HG02798 (cell line): ENCODE results near the gene R3HDM2.
"Not testable (repeated sequence)": the region's sequence is repeated elsewhere in the genome, so short reads cannot be mapped to it uniquely, and the experiment has no call there.

Experiments used
- ATAC-seq: cut with Tn5 transposase; IDR thresholded peaks from one replicate; pipeline ENCODE4 v1.9.1; 2021; ENCODE audit warnings: mild to moderate bottlenecking; ENCODE audit not compliant: unreplicated experiment, poor library complexity

The R3HDM2 gene

DNA sequence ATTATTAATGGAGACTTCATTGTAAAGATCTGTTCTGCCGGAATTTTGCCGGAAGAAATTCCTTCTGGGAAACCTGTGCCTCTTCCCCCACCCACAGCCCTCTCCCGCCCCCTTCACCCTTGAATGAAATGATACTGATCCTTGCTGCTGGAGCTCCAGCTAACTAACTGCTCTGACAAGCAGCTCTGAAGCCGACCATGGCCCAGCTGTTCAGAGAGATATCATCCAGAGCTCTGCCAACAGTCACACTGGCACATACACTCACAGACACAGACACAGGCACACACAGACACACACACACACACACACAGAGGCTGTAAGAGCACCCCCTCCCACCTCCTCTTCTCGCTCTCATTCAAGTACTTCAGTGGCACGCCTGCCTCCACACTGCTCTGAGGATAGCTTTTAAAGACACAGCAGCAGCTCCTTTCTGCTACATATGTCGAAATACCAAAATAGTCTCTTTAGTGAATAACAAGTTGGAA, 88.6 kb downstream of the R3HDM2 start:
- ATAC-seq = no peak

DNA sequence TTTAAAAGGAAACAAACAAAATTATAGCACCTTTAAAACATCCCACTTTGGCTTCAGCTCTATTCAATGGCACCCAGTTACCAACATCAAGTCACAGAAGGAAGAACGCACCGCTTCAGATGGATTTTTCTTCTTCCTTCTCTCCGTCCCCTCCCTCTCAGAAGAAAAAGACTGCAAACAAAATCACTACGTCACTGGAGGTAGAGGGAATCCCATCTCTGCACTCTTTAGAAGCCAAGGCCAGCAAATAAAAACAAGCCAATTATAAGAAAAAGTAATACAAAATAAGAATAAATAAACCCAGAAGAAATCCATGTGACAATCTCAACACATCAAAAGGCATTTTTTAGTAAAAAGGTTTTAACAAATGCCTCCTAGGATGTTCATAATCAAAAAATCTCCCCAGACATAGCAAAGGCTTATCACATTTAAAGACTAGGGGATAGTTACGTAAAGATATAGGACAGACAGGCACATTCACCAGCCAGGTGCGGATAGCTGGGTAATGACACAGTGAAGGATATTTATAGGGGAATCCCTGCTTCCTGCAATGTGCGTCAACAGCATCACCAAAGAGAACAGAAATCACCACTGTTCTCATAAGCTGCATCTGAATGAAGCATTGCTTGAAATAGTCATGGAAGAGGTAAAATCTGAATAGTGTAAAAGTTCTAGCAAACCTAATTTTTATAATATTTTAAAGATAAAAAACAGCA, 89.4 kb downstream of the R3HDM2 start:
- no peak for ATAC-seq

DNA sequence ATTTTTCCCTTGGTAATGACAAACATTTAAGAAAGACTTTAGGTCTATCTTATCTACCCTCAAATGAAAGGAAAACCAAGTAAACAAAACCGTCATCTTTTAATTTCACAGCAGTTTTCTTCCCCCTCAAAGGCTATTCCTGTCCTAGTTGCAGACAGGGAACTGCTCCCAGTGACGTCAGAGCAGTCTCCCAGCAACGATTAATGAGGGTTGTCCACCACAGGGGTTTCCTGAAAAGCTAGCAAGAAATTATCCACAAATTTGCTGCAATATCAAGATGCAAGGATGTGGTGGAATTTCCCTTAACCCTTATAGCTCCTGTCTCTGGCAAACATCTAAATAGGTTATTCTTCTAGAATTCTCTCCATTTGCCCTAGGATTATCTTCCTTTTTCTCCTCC, 90.7 kb downstream of the R3HDM2 start:
- ATAC-seq = no peak

DNA sequence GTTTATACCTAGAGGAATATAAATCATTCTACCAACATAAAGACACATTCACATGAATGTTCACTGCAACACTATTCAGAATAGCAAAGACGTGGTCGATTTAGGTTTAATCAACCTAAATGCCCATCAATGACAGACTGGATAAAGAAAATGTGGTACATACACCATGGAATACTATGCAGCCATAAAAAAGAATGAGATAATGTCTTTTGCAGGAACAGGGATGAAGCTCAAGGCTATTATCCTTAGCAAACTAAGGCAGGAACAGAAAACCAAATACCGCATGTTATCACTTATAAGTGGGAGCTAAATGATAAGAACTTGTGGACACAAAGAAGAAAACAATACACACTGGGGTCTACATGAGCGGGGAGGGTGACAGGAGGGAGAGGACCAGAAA, 94.5 kb downstream of the R3HDM2 start:
- ATAC-seq = not testable (repeated sequence)

- no peak for ATAC-seq
Observed at GRCh38 chr12:57334219-57334618, 96.6 kb downstream of the R3HDM2 start.

- ATAC-seq = no peak
Observed at GRCh38 chr12:57332646-57333312, 98.1 kb downstream of the R3HDM2 start.

- ATAC-seq = no peak
Observed at GRCh38 chr12:57330992-57331391, 99.9 kb downstream of the R3HDM2 start.

GRCh38 chr12:57329219-57329618, 101.6 kb downstream of the R3HDM2 start:
- ATAC-seq = no peak

DNA sequence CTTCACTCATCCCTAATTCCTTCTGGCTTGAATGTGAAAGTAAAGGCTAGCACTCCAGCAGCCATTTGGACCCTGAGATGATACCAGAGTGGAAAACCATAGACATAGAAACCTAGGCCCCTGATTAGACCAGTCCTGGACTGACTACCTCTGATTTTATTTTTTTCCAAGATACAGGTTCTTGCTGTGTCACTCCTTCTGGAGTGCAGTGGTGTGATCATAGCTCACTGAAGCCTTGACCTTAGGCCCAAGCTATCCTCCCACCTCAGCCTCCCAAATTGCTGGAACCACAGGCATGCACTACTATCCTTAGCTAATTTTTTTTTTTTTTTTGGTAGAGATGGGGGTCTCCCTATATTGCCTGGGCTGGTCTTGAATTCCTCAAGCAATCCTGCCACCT, 105.4 kb downstream of the R3HDM2 start:
- no peak for ATAC-seq

- no peak for ATAC-seq
Observed at GRCh38 chr12:57323416-57323815, 107.4 kb downstream of the R3HDM2 start.

GRCh38 chr12:57320639-57321038, 110.2 kb downstream of the R3HDM2 start:
- ATAC-seq = no peak

GRCh38 chr12:57319678-57320469, 111.0 kb downstream of the R3HDM2 start:
- ATAC-seq = no peak

DNA sequence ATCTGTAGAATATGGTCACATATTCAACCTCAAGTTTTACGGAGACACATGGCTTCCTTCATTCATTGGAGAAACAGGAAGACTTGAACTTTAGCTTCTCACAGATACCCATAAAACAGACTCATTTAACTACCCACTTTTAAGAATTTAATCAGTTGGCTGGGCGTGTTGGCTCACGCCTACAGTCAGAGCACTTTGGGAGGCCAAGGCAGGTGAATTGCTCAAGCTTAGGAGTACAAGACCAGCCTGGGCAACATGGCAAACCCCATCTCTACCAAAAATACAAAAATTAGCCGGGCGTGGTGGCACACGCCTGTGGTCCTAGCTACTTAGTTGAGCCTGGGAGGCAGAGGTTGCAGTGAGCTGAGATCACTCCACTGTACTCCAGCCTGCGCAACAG, 115.2 kb downstream of the R3HDM2 start:
- ATAC-seq = no peak

DNA sequence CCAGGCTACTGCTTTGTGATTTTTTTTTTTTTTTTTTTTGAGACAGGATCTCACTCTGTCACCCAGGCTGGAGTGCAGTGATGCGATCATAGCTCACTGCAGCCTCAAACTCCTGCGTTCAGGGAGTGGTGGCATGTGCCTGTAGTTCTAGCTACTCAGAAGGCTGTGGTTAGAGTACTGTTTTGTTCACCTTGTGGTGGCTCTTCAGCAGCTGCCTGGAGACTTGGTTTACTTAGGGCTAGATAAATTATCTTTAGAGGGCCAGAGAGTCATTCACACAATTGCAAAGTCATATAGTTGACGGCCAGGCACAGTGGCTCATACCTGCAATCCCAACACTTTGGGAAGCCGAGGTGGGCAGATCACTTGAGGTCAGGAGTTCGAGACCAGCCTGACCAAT, 118.6 kb downstream of the R3HDM2 start:
- ATAC-seq = not testable (repeated sequence)

- ATAC-seq = no peak
Observed at GRCh38 chr12:57309420-57309819, 121.4 kb downstream of the R3HDM2 start.

DNA sequence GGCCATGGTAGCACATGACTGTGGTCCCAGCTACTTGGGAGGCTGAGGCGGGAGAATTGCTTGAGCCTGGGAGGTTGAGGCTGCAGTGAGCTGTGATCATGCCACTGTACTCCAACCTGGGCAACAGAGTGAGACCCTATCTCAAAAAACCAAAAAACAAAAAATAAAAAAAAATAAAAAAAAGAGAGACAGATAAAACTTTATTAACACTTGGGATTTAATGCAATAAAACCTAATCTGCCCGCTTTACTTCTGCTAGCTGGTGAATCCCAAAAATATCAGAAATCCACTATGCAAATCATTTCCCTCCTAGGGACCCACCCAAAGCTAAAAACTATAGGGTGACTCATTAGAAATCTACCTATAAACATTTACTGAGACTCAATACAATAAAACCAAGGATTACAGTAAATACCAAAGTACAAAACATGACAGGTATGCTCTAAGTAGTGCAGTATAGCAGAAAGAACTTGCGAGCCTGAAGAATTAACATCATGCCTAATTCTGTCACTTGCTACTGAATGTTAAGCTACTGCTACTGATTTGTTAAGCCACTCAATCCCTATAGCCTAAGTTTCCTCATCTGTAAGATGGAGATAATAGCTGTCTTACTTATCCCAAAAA, 129.8 kb downstream of the R3HDM2 start:
- no peak for ATAC-seq

DNA sequence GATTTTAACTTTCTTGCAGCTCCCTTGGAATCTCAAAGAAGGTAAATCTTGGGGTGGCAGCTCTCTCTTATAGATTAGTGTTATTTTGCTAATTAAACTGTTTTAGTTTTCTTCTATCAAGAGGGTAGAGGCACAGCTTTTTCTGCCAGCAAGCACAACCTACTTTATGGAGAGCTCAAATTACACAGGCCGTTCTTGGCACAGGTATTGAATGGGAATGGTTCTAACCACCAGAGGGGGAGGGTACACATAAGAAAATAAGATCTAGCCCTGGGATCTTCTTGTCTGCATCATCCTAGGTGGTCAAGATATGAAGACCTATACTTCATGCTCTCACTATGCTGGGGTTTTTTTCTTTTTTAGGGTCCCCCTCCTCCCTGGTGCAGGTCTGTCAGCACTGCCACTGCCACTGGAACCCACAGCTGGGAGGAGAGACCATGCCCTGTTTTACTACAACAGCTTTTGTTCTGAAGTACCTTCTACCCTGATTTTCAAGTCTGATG, 131.3 kb downstream of the R3HDM2 start:
- no peak for ATAC-seq

GRCh38 chr12:57296291-57296690, 134.6 kb downstream of the R3HDM2 start:
- ATAC-seq = no peak

- ATAC-seq = not testable (repeated sequence)
Observed at GRCh38 chr12:57282073-57282472, 148.8 kb downstream of the R3HDM2 start.
